ENCODE data around the gene DIAPH1.

DNA sequence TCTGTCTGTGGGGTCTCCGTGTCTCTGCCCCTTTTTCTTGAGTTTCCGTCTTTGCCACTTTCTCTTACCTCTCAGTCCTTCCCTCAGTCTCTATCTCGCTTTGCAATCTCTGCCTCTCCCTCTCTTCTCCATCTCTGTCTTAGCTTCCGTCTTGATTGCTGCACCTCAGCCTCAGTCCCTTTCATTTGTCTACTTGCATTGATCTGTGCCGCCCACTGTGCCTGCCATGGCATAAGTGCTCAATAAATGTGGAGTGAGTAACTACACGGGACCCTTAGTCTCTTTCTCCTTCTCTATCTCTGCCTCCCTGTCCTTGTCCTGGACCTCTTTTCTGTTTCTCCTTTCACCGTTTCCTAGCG is 123.4 kb downstream of the DIAPH1 start:
- TF ChIP-seq, protein P1, sequence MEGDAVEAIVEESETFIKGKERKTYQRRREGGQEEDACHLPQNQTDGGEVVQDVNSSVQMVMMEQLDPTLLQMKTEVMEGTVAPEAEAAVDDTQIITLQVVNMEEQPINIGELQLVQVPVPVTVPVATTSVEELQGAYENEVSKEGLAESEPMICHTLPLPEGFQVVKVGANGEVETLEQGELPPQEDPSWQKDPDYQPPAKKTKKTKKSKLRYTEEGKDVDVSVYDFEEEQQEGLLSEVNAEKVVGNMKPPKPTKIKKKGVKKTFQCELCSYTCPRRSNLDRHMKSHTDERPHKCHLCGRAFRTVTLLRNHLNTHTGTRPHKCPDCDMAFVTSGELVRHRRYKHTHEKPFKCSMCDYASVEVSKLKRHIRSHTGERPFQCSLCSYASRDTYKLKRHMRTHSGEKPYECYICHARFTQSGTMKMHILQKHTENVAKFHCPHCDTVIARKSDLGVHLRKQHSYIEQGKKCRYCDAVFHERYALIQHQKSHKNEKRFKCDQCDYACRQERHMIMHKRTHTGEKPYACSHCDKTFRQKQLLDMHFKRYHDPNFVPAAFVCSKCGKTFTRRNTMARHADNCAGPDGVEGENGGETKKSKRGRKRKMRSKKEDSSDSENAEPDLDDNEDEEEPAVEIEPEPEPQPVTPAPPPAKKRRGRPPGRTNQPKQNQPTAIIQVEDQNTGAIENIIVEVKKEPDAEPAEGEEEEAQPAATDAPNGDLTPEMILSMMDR (conservative IDR thresholded peaks at IDR 0.05) = no peak
- no peak for TF ChIP-seq ZFX (IDR thresholded peaks at IDR 0.05)

Data from C4-2B (cell line).